DMS 273 (cell line): ENCODE measurements around the gene STAG3.
"Not testable (repeated sequence)": the region's sequence is repeated elsewhere in the genome, so short reads cannot be mapped to it uniquely, and the experiment has no call there.

Experiments used
- DNase-seq: peaks from one replicate; lab custom pipeline; 2025; ENCODE audit not compliant: unreplicated experiment; lab: John Stamatoyannopoulos, UW

STAG3 gene

DNA sequence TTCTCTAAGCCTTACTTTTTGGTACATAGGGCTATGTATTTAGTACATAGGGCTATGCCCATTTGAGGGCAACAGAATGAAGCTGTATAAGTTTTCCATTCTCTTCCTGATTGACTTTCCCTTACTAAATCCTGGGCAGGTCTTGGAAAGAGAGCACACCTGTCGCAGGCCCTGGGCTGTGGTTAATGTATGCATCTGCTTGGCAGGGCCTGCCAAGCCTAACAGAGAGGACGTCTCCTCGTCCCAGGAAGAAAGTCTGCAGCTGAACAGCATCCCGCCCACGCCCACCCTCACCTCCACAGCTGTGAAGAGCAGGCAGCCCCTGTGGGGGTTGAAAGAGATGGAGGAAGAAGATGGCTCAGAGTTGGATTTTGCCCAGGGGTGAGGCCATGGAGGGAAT, 33.1 kb downstream of the STAG3 start:
- DNase-seq: no peak

DNA sequence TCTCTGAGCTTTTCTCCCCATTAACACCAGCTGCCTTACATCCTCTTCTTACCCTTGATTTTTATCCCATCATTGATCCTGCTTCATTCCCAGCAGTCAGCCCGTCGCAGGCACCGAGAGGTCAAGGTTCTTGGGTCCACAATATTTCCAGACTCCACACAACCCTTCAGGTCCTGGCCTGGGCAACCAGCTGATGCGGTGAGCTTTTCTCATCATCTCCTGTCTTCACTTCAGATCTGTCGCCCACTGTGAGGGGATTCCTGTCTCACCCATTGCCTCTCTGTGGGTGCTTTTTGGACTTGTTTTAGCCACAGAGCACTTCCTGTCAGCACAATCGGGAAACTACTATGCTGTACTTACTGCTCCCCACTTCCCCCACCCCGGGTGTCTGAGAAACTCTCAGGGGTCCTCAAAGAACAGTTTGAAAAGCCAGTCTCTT, 33.6 kb downstream of the STAG3 start:
- DNase-seq: no peak

DNA sequence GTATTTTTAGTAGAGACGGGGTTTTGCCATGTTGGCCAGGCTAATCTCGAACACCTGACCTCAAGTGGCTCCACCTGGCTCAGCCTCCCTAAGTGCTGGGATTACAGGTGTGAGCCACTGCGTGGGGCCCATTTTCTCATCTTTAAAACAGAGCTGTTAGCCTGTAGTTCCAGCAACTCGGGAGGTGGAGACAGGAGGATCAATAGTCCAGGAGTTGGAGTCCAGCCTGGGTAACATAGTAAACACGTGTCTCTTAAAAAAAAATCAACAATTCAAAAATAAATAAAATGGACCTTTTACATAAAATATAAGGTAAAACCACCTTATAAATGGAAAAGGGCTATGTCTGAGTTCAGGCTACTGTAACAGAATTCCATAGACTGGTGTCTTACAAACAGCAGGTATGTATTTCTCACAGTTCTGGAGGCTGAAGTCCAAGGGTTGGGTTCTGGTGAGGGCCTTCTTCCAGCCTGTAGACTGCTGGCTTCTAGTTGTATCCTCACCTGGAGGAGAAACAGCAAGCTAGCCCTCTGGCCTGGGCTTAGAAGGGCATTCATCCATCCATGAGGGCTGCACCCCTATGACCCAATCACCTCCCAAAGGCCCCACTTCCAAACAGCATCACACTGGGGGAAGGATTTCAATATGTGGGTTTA, 35.0 kb downstream of the STAG3 start:
- DNase-seq: no peak

DNA sequence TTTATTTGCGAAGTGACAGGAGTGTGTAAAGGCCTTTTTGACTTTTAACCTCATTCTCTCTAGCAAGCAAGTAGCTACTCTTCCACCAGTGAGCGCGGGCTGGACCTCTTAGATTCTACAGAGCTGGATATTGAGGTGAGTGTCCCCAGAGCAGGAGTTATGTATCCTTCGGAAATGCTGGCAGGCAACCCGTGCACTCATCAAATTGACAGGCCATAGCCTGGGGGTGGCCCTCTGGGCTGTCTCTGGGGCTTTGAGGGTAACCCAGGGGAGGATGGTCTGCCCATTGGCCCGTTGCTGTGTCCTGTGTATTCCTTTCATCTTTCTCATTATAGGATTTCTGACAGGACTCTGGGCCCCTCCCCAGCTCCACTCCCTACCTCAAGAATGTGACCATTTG, 36.0 kb downstream of the STAG3 start:
- no peak for DNase-seq

DNA sequence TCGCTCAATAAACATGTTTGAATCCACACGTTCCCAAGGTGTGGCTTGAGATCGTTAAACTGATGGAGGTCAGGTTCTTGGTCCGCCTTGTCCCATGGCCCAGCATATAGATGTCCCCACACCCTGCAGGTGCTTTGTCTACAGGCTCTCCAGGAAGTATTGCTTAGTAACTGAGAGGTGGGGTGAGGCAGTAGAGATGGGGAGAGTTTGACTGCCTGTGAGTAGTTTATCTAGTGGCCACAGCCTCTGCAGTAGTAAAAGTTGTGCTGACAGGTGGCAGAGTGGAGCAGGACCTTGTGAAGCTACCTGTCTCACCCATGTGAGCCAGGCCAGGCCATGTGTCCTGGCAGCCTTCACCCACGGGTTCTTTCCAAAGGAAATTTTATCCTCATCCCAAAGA, 36.6 kb downstream of the STAG3 start:
- not testable (repeated sequence) for DNase-seq

DNA sequence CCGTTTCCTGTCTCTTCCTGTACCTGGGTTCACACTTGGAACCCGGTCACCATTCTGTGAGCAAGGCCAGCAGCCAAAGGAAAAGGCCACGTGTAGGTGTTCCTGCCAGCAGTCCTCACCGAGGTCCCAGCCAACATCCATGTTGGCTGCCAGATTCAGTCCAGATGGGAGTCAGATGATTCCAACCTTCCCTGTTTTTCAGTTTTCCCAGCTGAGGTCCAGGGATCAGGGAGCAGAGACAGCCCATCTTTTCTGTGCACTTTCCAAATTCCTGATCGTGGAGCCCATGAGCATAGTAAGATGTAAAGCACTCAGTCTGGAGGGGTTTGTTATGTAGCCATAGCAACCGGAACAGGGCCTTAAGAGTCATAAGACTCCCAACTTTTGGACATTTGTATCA, 38.2 kb downstream of the STAG3 start:
- DNase-seq: peak; percentile 55

DNA sequence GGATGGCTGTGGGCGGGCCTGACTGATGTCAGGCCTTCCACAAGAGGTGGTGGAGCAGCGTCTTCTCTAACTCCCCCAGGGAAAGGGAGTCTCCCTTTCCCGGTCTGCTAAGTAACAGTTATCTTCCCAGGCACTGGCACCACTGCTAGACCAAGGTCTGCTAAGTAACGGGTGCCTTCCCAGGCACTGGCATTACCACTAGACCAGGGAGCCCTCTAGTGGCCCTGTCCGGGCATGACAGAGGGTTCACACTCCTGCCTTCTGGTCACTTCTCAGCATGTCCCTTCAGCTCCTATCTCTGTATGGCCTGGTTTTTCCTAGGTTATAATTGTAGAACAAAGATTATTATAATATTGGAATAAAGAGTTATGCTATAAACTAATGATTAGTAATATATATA, 40.2 kb downstream of the STAG3 start:
- peak; percentile 91 for DNase-seq

DNA sequence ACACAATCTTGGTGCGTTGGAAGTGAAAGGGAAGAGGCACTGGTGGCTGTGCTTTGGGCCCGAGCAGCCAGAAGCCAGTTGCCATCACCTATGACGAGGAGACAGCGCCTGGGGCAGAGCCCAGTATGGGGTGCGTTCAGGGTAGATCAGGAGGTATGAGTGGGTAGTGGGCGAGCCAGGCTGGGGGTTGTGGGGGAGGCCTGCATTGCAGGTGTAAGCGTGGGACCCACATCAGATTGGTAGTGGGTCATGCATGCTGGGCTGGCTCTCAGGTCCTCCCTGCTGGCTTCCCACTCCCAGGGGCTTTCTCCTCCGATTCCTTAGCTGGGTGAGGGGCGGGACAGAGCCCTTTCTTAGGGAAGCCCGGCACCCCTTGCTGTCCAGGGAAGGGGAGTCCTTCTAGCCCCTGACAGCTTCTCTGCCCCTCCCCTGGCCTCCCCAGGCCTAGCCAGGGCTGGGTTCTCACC, 41.6 kb downstream of the STAG3 start:
- DNase-seq: no peak

DNA sequence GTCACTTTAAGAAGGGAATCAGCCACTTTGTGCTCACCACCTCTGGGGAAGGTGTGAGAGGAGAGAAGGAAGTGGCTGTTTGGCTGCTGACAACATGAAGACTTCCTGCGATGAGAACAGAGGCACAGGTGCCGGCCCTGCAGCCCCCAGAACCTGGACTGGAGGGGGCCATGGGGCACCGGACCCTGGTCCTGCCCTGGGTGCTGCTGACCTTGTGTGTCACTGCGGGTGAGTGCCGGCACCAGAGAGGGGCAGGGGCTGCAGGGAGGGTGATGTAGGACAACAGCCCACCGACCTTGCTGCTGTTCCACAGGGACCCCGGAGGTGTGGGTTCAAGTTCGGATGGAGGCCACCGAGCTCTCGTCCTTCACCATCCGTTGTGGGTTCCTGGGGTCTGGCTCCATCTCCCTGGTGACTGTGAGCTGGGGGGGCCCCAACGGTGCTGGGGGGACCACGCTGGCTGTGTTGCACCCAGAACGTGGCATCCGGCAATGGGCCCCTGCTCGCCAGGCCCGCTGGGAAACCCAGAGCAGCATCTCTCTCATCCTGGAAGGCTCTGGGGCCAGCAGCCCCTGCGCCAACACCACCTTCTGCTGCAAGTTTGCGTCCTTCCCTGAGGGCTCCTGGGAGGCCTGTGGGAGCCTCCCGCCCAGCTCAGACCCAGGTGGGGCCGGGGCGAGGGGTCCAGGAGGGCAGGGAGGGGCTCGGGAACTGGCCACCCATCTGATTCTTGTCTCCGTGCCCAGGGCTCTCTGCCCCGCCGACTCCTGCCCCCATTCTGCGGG, 42.3 kb downstream of the STAG3 start, which contains the start of gene PVRIG:
PVRIG (plus strand) TSS at position 149 of the 785 bp plus-strand sequence; CDS start at position 171, 22 bp downstream.
- DNase-seq: not testable (repeated sequence)

DNA sequence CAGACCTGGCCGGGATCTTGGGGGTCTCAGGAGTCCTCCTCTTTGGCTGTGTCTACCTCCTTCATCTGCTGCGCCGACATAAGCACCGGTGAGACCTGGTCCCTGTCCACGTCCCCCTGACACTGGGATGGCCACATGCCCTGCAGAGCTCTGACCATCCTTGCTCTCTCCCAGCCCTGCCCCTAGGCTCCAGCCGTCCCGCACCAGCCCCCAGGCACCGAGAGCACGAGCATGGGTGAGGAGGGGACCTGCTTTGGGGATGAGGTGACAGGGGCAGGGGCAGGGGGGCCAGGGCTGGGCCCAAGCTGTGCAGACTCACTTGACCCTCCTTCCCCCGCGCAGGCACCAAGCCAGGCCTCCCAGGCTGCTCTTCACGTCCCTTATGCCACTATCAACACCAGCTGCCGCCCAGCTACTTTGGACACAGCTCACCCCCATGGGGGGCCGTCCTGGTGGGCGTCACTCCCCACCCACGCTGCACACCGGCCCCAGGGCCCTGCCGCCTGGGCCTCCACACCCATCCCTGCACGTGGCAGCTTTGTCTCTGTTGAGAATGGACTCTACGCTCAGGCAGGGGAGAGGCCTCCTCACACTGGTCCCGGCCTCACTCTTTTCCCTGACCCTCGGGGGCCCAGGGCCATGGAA, 43.0 kb downstream of the STAG3 start:
- peak; percentile 70 for DNase-seq

DNA sequence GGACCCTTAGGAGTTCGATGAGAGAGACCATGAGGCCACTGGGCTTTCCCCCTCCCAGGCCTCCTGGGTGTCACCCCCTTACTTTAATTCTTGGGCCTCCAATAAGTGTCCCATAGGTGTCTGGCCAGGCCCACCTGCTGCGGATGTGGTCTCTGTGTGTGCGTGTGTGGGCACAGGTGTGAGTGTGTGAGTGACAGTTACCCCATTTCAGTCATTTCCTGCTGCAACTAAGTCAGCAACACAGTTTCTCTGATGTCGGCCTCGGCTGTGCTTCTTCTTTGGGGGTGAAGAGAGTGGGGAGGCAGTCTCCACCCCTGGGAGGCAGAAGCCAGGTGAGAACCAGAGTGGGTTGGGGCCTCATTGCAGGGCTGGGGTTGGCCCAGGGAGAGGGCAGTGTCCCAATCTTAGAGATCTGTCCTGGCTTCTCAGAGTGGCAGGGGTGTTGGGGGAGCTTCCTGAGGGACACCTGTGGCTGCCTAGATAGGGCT, 43.6 kb downstream of the STAG3 start:
- DNase-seq: no peak

DNA sequence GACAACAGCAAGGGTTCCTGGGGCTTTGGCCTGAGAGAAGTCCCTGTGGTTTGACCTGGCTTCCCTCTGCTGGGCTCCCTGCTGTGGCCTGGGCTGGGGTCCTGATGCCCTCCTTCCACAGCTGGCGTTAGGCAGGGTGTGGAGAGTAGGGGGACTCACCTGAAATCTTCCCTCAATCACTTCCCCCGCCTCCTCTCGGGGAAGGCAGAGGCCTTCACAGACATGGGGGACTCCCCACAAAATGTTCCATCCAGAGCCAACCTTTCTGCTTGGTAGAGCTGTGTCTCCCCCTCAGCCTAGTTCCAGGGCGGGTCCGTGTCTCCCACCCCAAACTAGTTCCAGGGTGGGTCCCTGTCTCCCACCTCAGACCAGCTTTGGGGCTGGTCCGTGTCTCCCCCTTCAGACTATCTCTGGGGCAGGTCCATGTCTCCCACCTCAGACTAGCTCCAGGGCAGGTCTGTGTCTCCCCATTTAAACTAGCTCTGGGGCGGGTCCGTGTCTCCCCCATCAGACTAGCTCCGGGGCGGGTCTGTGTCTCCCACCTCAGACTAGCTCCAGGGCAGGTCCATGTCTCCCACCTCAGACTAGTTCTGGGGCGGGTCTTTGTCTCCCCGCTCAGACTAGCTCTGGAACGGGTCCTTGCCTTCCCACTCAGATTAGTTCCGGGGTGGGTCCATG, 44.2 kb downstream of the STAG3 start:
- no peak for DNase-seq

DNA sequence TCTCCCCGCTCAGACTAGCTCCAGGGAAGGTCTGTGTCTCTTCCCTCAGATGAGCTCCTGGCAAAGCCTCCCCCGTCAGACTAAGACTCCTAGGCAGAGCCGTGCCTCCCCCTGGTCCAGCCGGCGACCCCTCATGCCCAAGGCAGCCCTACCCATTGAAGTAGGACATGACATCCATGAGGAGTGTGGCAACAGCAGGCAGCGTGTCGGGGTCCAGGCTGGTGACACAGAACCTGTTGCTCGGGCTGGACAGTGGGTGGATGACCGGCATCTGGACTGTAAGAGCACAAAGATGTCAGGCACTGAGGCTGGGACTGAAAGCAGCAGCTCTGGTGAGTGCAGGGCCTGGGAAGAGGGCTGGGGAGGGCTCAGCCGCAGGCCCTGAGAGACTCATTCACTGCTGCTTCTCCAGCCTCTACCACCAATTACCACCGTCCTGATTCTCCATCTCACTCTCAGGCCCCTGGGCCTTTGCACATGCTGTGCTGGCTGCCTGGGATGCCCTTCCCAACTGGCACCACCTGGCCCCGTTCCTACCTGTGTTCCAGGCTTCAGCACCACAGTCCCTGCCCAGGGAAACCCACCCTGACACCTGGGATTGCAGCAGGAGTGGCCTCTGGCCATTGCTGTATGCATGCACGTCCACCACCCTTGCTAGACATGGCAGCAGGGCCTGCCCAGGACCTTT, 44.9 kb downstream of the STAG3 start:
- DNase-seq: no peak

DNA sequence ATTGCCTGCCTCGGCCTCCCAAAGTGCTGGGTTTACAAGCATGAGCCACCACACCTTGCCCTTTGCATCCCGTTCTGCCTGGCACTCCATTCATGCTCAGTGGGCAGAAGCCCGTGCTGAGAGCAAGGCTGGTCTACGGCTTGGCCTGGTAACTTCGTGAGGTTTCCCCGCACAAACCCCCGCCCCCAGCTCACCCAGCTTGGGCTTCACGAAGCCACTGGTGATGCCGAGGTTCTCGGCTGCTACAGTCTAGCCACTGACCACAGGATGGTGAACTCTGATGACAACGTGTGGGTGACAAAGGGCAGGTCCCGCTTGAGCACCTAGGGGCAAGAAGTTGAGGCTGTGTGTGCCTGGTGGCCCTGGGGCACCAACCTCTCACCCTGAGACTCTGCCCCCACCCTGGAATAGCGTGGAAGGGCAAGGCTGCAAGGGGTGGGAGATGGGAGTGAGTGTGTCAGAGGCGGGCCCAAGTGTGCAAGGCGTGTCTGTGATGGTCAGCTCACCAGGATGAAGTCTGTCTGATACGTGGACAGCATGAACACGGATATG, 45.7 kb downstream of the STAG3 start:
- not testable (repeated sequence) for DNase-seq

DNA sequence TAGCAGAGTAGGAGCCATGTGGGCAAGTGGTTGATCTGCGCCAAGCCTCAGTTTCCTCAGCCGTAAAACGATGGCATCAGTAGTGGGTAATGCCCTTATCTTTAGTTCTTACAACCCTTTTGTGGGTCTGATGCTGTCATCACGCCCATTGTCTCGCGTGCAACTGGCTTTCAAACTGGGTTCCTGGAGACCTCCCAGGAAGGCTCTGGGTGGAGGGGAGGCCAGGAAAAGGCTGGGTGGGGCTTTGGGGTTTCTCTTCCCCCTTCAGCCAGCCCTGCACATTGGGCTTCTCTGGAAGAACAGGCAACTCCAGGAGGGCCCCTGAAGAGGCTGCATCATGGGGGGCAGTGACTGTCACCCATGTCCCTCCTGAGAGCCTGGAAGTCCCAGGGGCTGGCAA, 47.2 kb downstream of the STAG3 start:
- not testable (repeated sequence) for DNase-seq

DNA sequence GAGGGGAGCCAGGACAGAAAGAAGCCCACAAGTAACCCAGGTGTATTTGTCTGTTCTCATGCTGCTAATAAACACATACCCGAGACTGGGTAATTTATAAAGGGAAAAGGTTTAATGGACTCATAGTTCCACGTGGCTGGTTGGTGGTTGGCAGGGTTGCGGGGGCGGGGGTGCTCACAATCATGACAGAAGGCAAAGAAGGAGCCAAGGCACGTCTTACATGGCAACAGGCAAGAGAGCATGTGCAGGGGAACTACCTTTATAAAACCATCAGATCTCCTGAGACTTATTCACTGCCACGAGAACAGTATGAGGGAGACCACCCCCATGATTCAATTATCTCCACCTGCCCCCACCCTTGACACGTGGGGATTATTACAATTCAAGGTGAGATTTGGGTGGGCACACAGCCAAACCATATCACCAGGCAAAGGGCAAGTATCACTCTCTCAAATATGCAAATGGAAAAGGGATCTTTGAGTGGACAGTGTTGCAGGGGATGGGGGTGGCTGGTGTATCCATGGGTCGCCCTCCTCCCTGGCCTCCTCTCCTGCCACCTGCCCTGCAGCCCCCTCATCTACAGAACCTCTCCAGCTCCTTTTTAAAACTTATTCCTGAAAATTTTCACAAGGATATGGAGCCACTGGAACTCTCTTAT, 57.1 kb downstream of the STAG3 start:
- DNase-seq: peak; percentile 71

DNA sequence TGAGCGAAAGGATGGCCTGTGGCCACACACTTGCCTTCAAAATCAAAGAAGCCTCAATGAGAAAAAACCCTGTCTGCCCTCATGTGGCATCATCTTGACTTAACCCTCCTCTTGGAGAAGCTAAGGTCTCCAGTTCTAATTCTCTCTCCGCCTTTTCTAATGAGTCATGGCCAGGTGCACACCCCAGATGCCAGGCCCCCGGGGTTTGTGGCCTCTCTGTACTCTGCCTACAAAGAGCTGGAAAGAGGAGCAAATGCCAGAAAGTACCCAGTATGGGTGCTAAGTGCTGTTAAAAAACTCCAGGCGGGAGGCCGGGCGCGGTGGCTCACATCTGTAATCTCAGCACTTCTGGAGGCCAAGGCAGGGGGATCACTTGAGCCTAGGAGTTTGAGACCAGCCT, 62.3 kb downstream of the STAG3 start:
- DNase-seq: not testable (repeated sequence)

DNA sequence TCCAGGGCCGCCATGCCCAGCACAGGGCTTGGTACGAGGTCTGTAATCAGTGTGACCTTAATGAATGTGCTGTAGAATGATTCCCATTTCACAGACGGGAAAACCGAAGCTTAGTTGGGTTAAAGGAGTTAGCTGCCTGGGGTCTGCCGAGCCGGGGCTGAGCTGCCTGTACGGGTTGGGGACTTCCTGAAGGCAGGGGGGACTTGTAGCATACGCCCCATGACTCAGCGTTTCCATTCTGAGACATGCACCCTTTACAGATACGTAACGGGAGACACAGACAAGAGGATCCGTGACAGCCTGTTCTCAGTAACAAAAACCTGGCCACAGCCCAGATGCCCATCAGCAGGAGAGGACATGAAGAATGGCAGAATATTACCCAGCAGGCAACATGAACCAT, 65.7 kb downstream of the STAG3 start:
- not testable (repeated sequence) for DNase-seq

DNA sequence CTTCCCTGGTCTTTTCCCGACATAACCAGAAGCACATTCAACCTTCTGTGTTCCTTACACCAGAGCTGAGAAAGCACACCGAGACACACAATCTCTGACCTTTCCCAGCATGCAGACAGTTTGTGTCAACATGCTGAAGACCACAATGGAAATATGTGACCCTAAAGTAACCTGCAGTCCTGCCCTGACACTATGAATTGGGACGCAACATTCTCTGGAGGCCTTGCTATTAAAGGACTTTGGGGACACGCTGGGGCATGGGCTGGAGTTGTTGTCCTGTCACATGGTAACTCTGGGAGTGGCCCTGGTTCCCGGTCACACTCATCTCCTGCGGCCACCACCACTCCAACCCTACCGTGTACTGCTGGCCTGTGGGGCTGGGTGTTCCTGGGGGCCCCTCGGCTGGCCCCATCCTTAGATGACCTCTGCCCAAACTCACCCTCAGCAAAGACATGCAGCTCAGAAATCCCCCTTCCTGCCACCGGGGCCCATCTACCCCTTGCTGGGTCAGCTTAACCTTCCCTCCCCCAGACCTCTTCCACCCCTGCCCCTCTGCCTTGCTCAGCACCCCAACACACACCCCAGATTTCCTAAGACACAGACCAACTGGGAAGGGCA, 67.4 kb downstream of the STAG3 start:
- not testable (repeated sequence) for DNase-seq
